SU-DHL-6 (cell line): Measurements from ENCODE around the gene LIPH.

Experiments
- H2AFZ ChIP-seq: fragments of 200-600 bp; sonication (generic); 2 replicates; pipeline ENCODE4 v1.6.1; 2014; ENCODE audit warnings: low read depth, mild to moderate bottlenecking, moderate library complexity, mixed read lengths, antibody characterized with exemption, low read length; ENCODE audit not compliant: severe bottlenecking
- H3F3A ChIP-seq: fragments of 200-600 bp; shearing (Covaris generic); 2 replicates; pipeline ENCODE4 v1.6.0; 2016; ENCODE audit warnings: antibody characterized with exemption, mild to moderate bottlenecking; ENCODE audit not compliant: insufficient read depth
- H3K27ac ChIP-seq: fragments of 200-600 bp; sonication (generic); 2 replicates; pipeline ENCODE4 v1.5.1; 2016; ENCODE audit warnings: low read depth, mild to moderate bottlenecking, low read length, moderate library complexity, mixed read lengths
- H3K27me3 ChIP-seq: fragments of 200-600 bp; sonication (generic), shearing (Covaris generic); 2 replicates; pipeline ENCODE4 v1.6.0; 2014; ENCODE audit warnings: mild to moderate bottlenecking, low read length
- H3K36me3 ChIP-seq: fragments of 200-600 bp; sonication (generic); 2 replicates; pipeline ENCODE4 v1.6.1; 2014; ENCODE audit warnings: mild to moderate bottlenecking, low read length, mixed read lengths
- H3K4me2 ChIP-seq: fragments of 300-600, 200-600 bp; shearing (Covaris generic), sonication (generic); 2 replicates; pipeline ENCODE4 v1.6.0; 2014; ENCODE audit warnings: low read length, low read depth, mild to moderate bottlenecking; ENCODE audit not compliant: poor library complexity, severe bottlenecking
- H3K4me3 ChIP-seq: fragments of 200-600 bp; sonication (generic); 2 replicates; pipeline ENCODE4 v1.5.1; 2014; ENCODE audit warnings: antibody characterized with exemption, low read length, mild to moderate bottlenecking, mixed read lengths; ENCODE audit not compliant: insufficient read depth, poor library complexity, severe bottlenecking
- H3K79me2 ChIP-seq: fragments of 200-600 bp; sonication (generic); 2 replicates; pipeline ENCODE4 v1.6.1; 2014; ENCODE audit warnings: mild to moderate bottlenecking, low read length, moderate library complexity; ENCODE audit not compliant: insufficient read depth
- H3K9ac ChIP-seq: fragments of 200-600 bp; sonication (generic); 2 replicates; pipeline ENCODE4 v1.7.0; 2014; ENCODE audit warnings: mild to moderate bottlenecking, low read length
- H3K9me2 ChIP-seq: fragments of 200-600 bp; sonication (generic); replicated peaks from 2 replicates; pipeline ENCODE4 v1.6.1; 2014; ENCODE audit warnings: low read length; ENCODE audit not compliant: insufficient read depth
- H3K9me3 ChIP-seq: fragments of 200-600 bp; sonication (generic); 2 replicates; pipeline ENCODE4 v1.6.1; 2014; ENCODE audit warnings: low read length, mixed read lengths; ENCODE audit not compliant: insufficient read depth
- H4K20me1 ChIP-seq: fragments of 200-600 bp; sonication (generic); 2 replicates; pipeline ENCODE4 v1.6.1; 2014; ENCODE audit warnings: low read depth, mild to moderate bottlenecking, antibody characterized with exemption, low read length, moderate library complexity, mixed read lengths
- EZH2phosphoT487 ChIP-seq: fragments of 200-600 bp; sonication (generic), shearing (Covaris generic); conservative IDR thresholded peaks from 2 replicates; pipeline ENCODE4 v1.6.1; 2018; ENCODE audit warnings: mild to moderate bottlenecking, antibody characterized with exemption, low read length, moderate library complexity, mixed read lengths
- TF ChIP-seq, protein P1 (sequence below): fragments of 200-600 bp; sonication (generic); IDR thresholded peaks from one replicate; pipeline ENCODE4 v1.5.1; 2017; ENCODE audit warnings: antibody characterized with exemption, mild to moderate bottlenecking, low read length, moderate library complexity; ENCODE audit not compliant: insufficient read depth, poor library complexity, severe bottlenecking

Gene LIPH

DNA sequence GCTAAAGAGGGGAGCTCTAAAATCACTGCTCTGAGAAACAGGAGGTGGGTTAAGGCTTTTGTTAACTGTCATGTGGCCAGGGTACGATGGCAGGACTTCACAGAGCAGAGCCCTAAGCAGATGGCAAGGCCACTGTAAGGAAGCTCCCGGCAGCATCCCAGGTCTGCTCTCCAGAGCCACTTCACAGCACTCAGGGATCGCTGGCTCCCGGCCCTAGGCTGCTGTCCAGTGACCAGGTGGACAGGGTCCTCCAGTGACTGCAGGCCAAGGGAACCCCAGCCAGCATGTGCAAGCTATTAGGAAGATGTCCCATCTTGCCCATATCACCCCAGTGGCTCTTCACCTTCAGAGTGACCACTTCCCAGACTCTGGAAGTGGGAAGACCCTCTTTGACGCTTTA, 63.9 kb downstream of the LIPH start:
- no peak overlapping the region for H3K27ac ChIP-seq
- no peaks in the 10 kb centered on the region for H3K79me2 ChIP-seq
- H3K27me3 ChIP-seq, result no peaks in the 10 kb centered on the region
- H3K4me2 ChIP-seq, result no peak overlapping the region
- H3F3A ChIP-seq, result no peaks in the 10 kb centered on the region
- no peaks in the 10 kb centered on the region for H3K9me2 ChIP-seq
- no peaks in the 10 kb centered on the region for H4K20me1 ChIP-seq
- no peaks in the 10 kb centered on the region for H3K9me3 ChIP-seq
- H3K9ac ChIP-seq, result no peak overlapping the region
- no peak overlapping the region for H2AFZ ChIP-seq
- H3K36me3 ChIP-seq, result no peaks in the 10 kb centered on the region
- TF ChIP-seq, protein P1, sequence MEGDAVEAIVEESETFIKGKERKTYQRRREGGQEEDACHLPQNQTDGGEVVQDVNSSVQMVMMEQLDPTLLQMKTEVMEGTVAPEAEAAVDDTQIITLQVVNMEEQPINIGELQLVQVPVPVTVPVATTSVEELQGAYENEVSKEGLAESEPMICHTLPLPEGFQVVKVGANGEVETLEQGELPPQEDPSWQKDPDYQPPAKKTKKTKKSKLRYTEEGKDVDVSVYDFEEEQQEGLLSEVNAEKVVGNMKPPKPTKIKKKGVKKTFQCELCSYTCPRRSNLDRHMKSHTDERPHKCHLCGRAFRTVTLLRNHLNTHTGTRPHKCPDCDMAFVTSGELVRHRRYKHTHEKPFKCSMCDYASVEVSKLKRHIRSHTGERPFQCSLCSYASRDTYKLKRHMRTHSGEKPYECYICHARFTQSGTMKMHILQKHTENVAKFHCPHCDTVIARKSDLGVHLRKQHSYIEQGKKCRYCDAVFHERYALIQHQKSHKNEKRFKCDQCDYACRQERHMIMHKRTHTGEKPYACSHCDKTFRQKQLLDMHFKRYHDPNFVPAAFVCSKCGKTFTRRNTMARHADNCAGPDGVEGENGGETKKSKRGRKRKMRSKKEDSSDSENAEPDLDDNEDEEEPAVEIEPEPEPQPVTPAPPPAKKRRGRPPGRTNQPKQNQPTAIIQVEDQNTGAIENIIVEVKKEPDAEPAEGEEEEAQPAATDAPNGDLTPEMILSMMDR, result no peak
- no peak for TF ChIP-seq EZH2phosphoT487
- H3K4me3 ChIP-seq, result no peak overlapping the region

DNA sequence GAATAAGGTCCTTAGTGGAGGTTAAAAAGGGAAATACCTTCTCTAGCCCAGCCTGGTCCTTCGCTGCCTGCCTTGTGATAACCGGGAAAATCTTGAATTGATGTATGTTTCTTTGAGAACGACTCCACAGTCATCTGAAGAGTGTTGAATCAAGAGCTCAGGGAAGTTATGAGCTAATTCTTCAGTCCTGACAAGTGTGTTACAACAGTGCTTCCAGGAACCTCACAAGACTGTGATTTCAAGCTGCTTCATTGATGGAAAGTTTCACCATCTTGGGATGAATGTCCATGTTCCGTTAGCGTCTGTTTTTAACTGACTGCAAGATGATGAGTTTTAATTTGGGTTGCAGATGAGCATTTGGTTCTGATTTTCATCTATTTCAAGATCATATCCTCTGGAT, 66.0 kb downstream of the LIPH start:
- H3K79me2 ChIP-seq, result no peaks in the 10 kb centered on the region
- H3K9me3 ChIP-seq, result no peaks in the 10 kb centered on the region
- TF ChIP-seq, protein P1, result no peak
- TF ChIP-seq EZH2phosphoT487, result no peak
- no peaks in the 10 kb centered on the region for H4K20me1 ChIP-seq
- no peaks in the 10 kb centered on the region for H3K9me2 ChIP-seq
- H3K27me3 ChIP-seq, result no peaks in the 10 kb centered on the region
- H3K36me3 ChIP-seq, result no peaks in the 10 kb centered on the region
- H3K9ac ChIP-seq, result no peak overlapping the region
- H3K4me3 ChIP-seq, result no peak overlapping the region
- no peaks in the 10 kb centered on the region for H3F3A ChIP-seq
- no peak overlapping the region for H3K4me2 ChIP-seq
- H2AFZ ChIP-seq, result no peak overlapping the region
- H3K27ac ChIP-seq, result no peak overlapping the region

DNA sequence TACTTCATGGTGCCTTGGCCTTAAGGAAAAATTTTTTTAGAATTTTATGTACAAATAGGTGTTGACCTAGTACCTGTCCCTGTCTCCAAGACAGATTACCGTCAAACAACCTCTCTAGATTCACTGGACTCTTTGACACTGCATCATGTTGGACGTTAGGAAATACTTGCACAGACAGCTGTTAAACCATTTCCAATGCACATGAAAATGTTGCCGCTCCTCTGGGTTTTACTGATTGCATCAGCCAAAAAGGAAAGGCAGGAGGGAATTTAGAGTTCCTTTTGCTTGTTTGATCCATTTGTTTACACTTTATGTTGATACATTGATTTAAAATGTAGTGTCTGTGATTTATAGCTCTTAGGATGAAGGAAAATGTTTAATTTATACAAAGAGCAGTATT, 68.1 kb downstream of the LIPH start:
- Histone ChIP-seq H3K27me3 (no peaks in the 10 kb centered on the region), H3K9ac (no peak overlapping the region), H4K20me1 (no peaks in the 10 kb centered on the region), H3K79me2 (no peaks in the 10 kb centered on the region), H3K4me2 (no peak overlapping the region), H3K4me3 (no peak overlapping the region), H3F3A (no peaks in the 10 kb centered on the region), H3K9me2 (no peaks in the 10 kb centered on the region), H3K27ac (no peak overlapping the region), H3K9me3 (no peaks in the 10 kb centered on the region), H2AFZ (no peak overlapping the region), H3K36me3 (no peaks in the 10 kb centered on the region)
- TF ChIP-seq, protein P1, result no peak
- no peak for TF ChIP-seq EZH2phosphoT487
